HepG2 (cell line): ENCODE data around the gene CIROP. TPM values are rescaled to one million over a fixed set of nuclear protein-coding genes. Genes with fewer than 3 reads are reported as not detected.

Experiments
- ATAC-seq: fragments of 200-7000 bp; cut with Tn5 transposase; 3 replicates; pipeline ENCODE4 v1.9.1; 2020; ENCODE audit warnings: mild to moderate bottlenecking, moderate library complexity
- BruUV-seq: library from RNA; stranded (reverse); fragments of 400-500 nt; replicated peaks from 2 replicates; lab custom pipeline; 2021; lab: Mats Ljungman, UMichigan
- CTCF ChIA-PET: fragments of 300-600 bp; formaldehyde crosslinking; extraction: SDS; loops from one replicate; lab custom pipeline; 2021; ENCODE audit warnings: low total read pairs, inconsistent platforms, low intra/inter-chr PET ratio; lab: Yijun Ruan, JAX
- POLR2A ChIA-PET: fragments of 350-600 bp; sonication (Branson Sonifier 250); formaldehyde crosslinking; loops from one replicate; lab custom pipeline; 2020; ENCODE audit warnings: antibody characterized with exemption, inconsistent platforms; lab: Yijun Ruan, JAX
- DNase-seq: peaks from one replicate; pipeline ENCODE4 v3.0.0-alpha.2; 2015; ENCODE audit warnings: low spot score
- FAIRE-seq: peaks from 3 replicates; lab custom pipeline; 2011; peaks lifted over from hg19 to GRCh38; lab: Jason Lieb, UNC
- H2AFZ ChIP-seq: one replicate; pipeline ENCODE4 v1.6.1; 2011; ENCODE audit warnings: low read length, inconsistent platforms
- H3K27ac ChIP-seq: fragments of 300-600 bp; 3 replicates; pipeline ENCODE4 v1.8.0; 2011; ENCODE audit warnings: mixed run types, mild to moderate bottlenecking, mixed read lengths, low read length, inconsistent platforms; ENCODE audit not compliant: insufficient read depth; ENCODE audit errors: extremely low read length
- H3K27me3 ChIP-seq, 2 experiments: fragments of 200-600 bp in 1 of 2; 2 replicates in 1 of 2; 3 replicates in 1 of 2; pipeline versions ENCODE4 v1.6.0 to v1.8.0; 2011; ENCODE audit warnings: low read length in 2 of 2, mild to moderate bottlenecking in 2 of 2, moderate library complexity in 2 of 2, inconsistent platforms in 1 of 2; ENCODE audit not compliant: insufficient read depth in 2 of 2, control insufficient read depth in 1 of 2
- H3K36me3 ChIP-seq, 2 experiments: fragments of 200-600 bp in 1 of 2; replicated peaks in 1 of 2; 2 replicates in 1 of 2; 3 replicates in 1 of 2; pipeline versions ENCODE4 v1.5.1 to v1.8.0; 2011; ENCODE audit warnings: low read length in 2 of 2, inconsistent platforms in 1 of 2; ENCODE audit not compliant: insufficient read depth in 2 of 2, control insufficient read depth in 1 of 2
- H3K4me1 ChIP-seq: 2 replicates; pipeline ENCODE4 v1.5.1; 2012; ENCODE audit warnings: low read length, inconsistent platforms; ENCODE audit not compliant: insufficient read depth
- H3K4me2 ChIP-seq: 2 replicates; pipeline ENCODE4 v1.6.0; 2011; ENCODE audit warnings: low read depth, low read length, inconsistent platforms
- H3K4me3 ChIP-seq, 3 experiments: fragments of 200-600 bp in 1 of 3; sonication (generic), shearing (Covaris generic) in 1 of 3; replicated peaks in 1 of 3; 2 replicates each; pipeline ENCODE4 v1.5.1; 2011 to 2016; ENCODE audit warnings: low read length in 3 of 3, inconsistent platforms in 2 of 3, low read depth in 2 of 3, mild to moderate bottlenecking in 2 of 3, control low read depth in 1 of 3, mixed read lengths in 1 of 3; ENCODE audit not compliant: insufficient read depth in 1 of 3
- H3K79me2 ChIP-seq: one replicate; pipeline ENCODE4 v1.6.1; 2011; ENCODE audit warnings: low read length, inconsistent platforms; ENCODE audit not compliant: insufficient read depth
- H3K9ac ChIP-seq: 2 replicates; pipeline ENCODE4 v1.6.0; 2011; ENCODE audit warnings: mild to moderate bottlenecking, low read depth, low read length, inconsistent platforms; ENCODE audit not compliant: insufficient read depth
- H3K9me3 ChIP-seq: 2 replicates; pipeline ENCODE4 v1.5.1; 2012; ENCODE audit warnings: mild to moderate bottlenecking, low read length
- H4K20me1 ChIP-seq: 2 replicates; pipeline ENCODE4 v1.6.0; 2011; ENCODE audit warnings: inconsistent platforms, mild to moderate bottlenecking, low read length, moderate library complexity; ENCODE audit not compliant: insufficient read depth
- CREB1 ChIP-seq, 2 experiments: fragments of 450-650 bp in 1 of 2; IDR thresholded peaks; 2 replicates each; pipeline ENCODE4 v1.6.1; 2016 to 2017; ENCODE audit warnings: control low read depth in 1 of 2, mild to moderate bottlenecking in 1 of 2, missing compliant biosample characterization in 1 of 2, missing genetic modification characterization in 1 of 2
- FOXO4 ChIP-seq: sonication (generic); formaldehyde crosslinking; conservative IDR thresholded peaks from 2 replicates; pipeline ENCODE4 v1.8.1; 2023; ENCODE audit warnings: missing genetic modification reagents
- IRX3 ChIP-seq: sonication (generic); formaldehyde crosslinking; IDR thresholded peaks from 2 replicates; pipeline ENCODE4 v1.8.1; 2023; ENCODE audit warnings: mild to moderate bottlenecking, low read depth, missing genetic modification reagents, borderline replicate concordance
- KLF16 ChIP-seq, 2 experiments: sonication (generic) in 1 of 2; formaldehyde crosslinking in 1 of 2; IDR thresholded peaks; 2 replicates each; pipeline versions ENCODE4 v1.6.1 to v1.8.0; 2016 to 2023; ENCODE audit warnings: missing genetic modification reagents in 2 of 2, missing compliant biosample characterization in 1 of 2
- RBFOX2 ChIP-seq: fragments of 200-400 bp; formaldehyde crosslinking; IDR thresholded peaks from 2 replicates; pipeline ENCODE4 v1.6.1; 2017; ENCODE audit warnings: low read depth, mild to moderate bottlenecking, low read length
- SNAPC5 ChIP-seq: sonication (generic); formaldehyde crosslinking; IDR thresholded peaks from 2 replicates; pipeline ENCODE4 v1.8.1; 2023; ENCODE audit warnings: mild to moderate bottlenecking, missing genetic modification reagents, borderline replicate concordance
- TARDBP ChIP-seq: sonication (generic); formaldehyde crosslinking; IDR thresholded peaks from 2 replicates; pipeline ENCODE4 v1.8.0; 2022; ENCODE audit warnings: mild to moderate bottlenecking, missing genetic modification reagents
- THYN1 ChIP-seq: sonication (generic); formaldehyde crosslinking; IDR thresholded peaks from 2 replicates; pipeline ENCODE4 v1.8.1; 2023; ENCODE audit warnings: low read depth, mild to moderate bottlenecking, moderate library complexity, missing genetic modification reagents, borderline replicate concordance
- ZNF264 ChIP-seq: sonication (generic); formaldehyde crosslinking; IDR thresholded peaks from 2 replicates; pipeline ENCODE4 v1.4.0; 2020; ENCODE audit warnings: missing genetic modification reagents
- ZNF44 ChIP-seq: sonication (generic); formaldehyde crosslinking; IDR thresholded peaks from 2 replicates; pipeline ENCODE4 v1.5.1; 2020; ENCODE audit warnings: mild to moderate bottlenecking, missing genetic modification reagents
- ZNF639 ChIP-seq: conservative IDR thresholded peaks from 2 replicates; pipeline ENCODE4 v1.6.1; 2018; ENCODE audit warnings: missing genetic modification reagents
- ZSCAN20 ChIP-seq: sonication (generic); formaldehyde crosslinking; IDR thresholded peaks from 2 replicates; pipeline ENCODE4 v1.4.0; 2020; ENCODE audit warnings: missing genetic modification reagents, mild to moderate bottlenecking, borderline replicate concordance
- WGBS: methylation state at CpG from one replicate; pipeline ENCODE4 v1.1.6; 2017; ENCODE audit warnings: low lambda C conversion rate; 5-methylcytosine and 5-hydroxymethylcytosine counted together
- in situ Hi-C: cut with HindIII; loops from 2 replicates; pipeline ENCODE4 v1.10.0; 2017; ENCODE audit warnings: low pct_unique_long_range_greater_than_20kb; ENCODE audit not compliant: extremely low pct_ligation_motif_present
- intact Hi-C: fragments of 100-400 bp; cut with micrococcal nuclease; formaldehyde crosslinking; loops from one replicate; pipeline ENCODE4 v1.10.0; 2022; ENCODE audit not compliant: unreplicated experiment
- polyA plus RNA-seq, 8 experiments: library from polyadenylated mRNA; depleted of rRNA in 3 of 8; stranded (reverse) in 7 of 8; unstranded in 1 of 8; fragments of >200 nt; fragmentation: Illumina TruSeq in 4 of 8; extraction: Trizol in 4 of 8; gene quantifications; 2 replicates each; pipeline versions ENCODE4 v1.2.1 to v1.2.3, GENCODE V29; 2011 to 2016; ENCODE audit warnings: low read depth in 4 of 8, missing spikeins in 1 of 8, mixed read lengths in 1 of 8; ENCODE audit not compliant: insufficient read depth in 1 of 8
- total RNA-seq, 5 experiments: library from RNA; depleted of rRNA; stranded (reverse); fragments of >200 nt; fragmentation: Illumina TruSeq; extraction: Trizol; gene quantifications; 2 replicates each; pipeline ENCODE4 v1.2.3, GENCODE V29; 2016; ENCODE audit warnings: low read depth in 1 of 5

The CIROP gene
- total and polyA plus RNA-seq, 2 of the 13 experiments (the other 11 are each of a cell fraction or from before 2014, with no cell fraction given) = 0.07 TPM; not detected in 1

GRCh38 chr14:23093104-23093503, 11.7 kb downstream of the CIROP start:
- ATAC-seq (no peak), DNase-seq (no peak), FAIRE-seq (no peak)
- Histone ChIP-seq H3K79me2 (peaks cover 77% of the 10 kb centered on the region), H3K4me1 (peaks cover 37% of the 10 kb centered on the region), H2AFZ (no peak overlapping the region), H3K4me2 (peak overlapping the region; percentile 83), H3K4me3 (peak overlapping the region in 2 of 3 experiments; percentile 95 to 96; a peak in 3 of 6 replicates), H3K9ac (peak overlapping the region; percentile 96), H3K27ac (no peak overlapping the region), H4K20me1 (peaks cover 28% of the 10 kb centered on the region), H3K27me3 (no peaks in the 10 kb centered on the region; a peak in 1 of 5 replicates), H3K9me3 (no peaks in the 10 kb centered on the region), H3K36me3 (peaks cover 36 to 64% of the 10 kb centered on the region in 2 experiments)
- CTCF ChIA-PET = interaction anchor here (3.0 kb wide), 1 partner anchor 24 kb away, joined by 20 read pairs; no protein-coding TSS in a partner anchor
- in situ Hi-C loops (no loop called here), intact Hi-C loops (loop anchor here (10.0 kb wide), 1 partner anchor 1022 kb away; the partner anchor contains the start of genes DCAF11 and NRL)
- no peak for TF ChIP-seq ZNF264 (CRISPR knock-in tag)
- 0 out of 2 replicates have a peak, but pooled peaks have one; percentile 17 for TF ChIP-seq ZNF639 (CRISPR knock-in tag)
- TF ChIP-seq SNAPC5 = peak; percentile 65; the same call in 1 of the 2 replicates
- TF ChIP-seq TARDBP = peak; percentile 38; the same call in 1 of the 2 replicates
- no peak for TF ChIP-seq KLF16 (CRISPR knock-in tag; IDR thresholded peaks at IDR 0.05)
- TF ChIP-seq IRX3 (CRISPR knock-in tag) = 0 out of 2 replicates have a peak, but pooled peaks have one; percentile 37
- peak; percentile 39; the same call in 1 of the 2 replicates for TF ChIP-seq RBFOX2
- TF ChIP-seq FOXO4 = 0 out of 2 replicates have a peak, but pooled peaks have one; percentile 78
- no peak for TF ChIP-seq ZSCAN20
- no peak for TF ChIP-seq CREB1 (IDR thresholded peaks at IDR 0.05)
- TF ChIP-seq CREB1 (CRISPR knock-in tag; IDR thresholded peaks at IDR 0.05) = peak; percentile 21; the same call in 1 of the 2 replicates
- 0 out of 2 replicates have a peak, but pooled peaks have one; percentile 31 for TF ChIP-seq ZNF44
- 0 out of 2 replicates have a peak, but pooled peaks have one; percentile 60 for TF ChIP-seq THYN1 (CRISPR knock-in tag)
- BruUV-seq = no TSS peak
- 97% methylated on average over 2 of the region's 2 CpGs for WGBS
- POLR2A ChIA-PET = no interaction called here
